Measurements from ENCODE around the gene METTL15.
"Not testable (repeated sequence)": the region's sequence is repeated elsewhere in the genome, so short reads cannot be mapped to it uniquely, and the experiment has no call there.

METTL15 gene

GRCh38 chr11:28107750-28108618 is at the start of gene METTL15, which contains the start of gene KIF18A:
METTL15 (plus strand) TSS chr11:28108388; CDS start chr11:28113335, 4,947 bp downstream.
KIF18A (minus strand) TSS chr11:28108156; CDS start chr11:28097947, 10,209 bp downstream.
- Histone ChIP-seq H3K4me1 (ENCODE audit: insufficient read depth, low read length) (peaks cover 7% of the 10 kb centered on the region; the same call in 1 of the 2 replicates), H3K9me3 (ENCODE audit: insufficient read depth, low read depth, low read length) (no peaks in the 10 kb centered on the region), H3K27ac (ENCODE audit: low read length) (peak within 1 kb of the TSS; percentile 59), H3K9ac (ENCODE audit: low read depth, low read length) (peak within 1 kb of the TSS; percentile 90), H3K4me3 (ENCODE audit: low read length) (peak within 1 kb of the TSS; percentile 85), H3K27me3 (ENCODE audit: insufficient read depth, low read length) (no peaks in the 10 kb centered on the region), H3K36me3 (ENCODE audit: insufficient read depth, low read depth, low read length) (no peaks in the 10 kb centered on the region)

- Histone ChIP-seq H3K4me1 (ENCODE audit: insufficient read depth, low read length) (no peaks in the 10 kb centered on the region), H3K9ac (ENCODE audit: low read depth, low read length) (no peak overlapping the region), H3K27ac (ENCODE audit: low read length) (no peak overlapping the region), H3K36me3 (ENCODE audit: insufficient read depth, low read depth, low read length) (peaks cover 49% of the 10 kb centered on the region), H3K9me3 (ENCODE audit: insufficient read depth, low read depth, low read length) (no peaks in the 10 kb centered on the region), H3K27me3 (ENCODE audit: insufficient read depth, low read length) (no peaks in the 10 kb centered on the region), H3K4me3 (ENCODE audit: low read length) (no peak overlapping the region)
Observed at GRCh38 chr11:28071305-28071704, 36.9 kb upstream of the METTL15 start.

GRCh38 chr11:28072321-28072720 is 35.9 kb upstream of the METTL15 start:
- no peaks in the 10 kb centered on the region for H3K4me1 ChIP-seq (ENCODE audit: insufficient read depth, low read length)
- no peaks in the 10 kb centered on the region for H3K27me3 ChIP-seq (ENCODE audit: insufficient read depth, low read length)
- no peaks in the 10 kb centered on the region for H3K9me3 ChIP-seq (ENCODE audit: insufficient read depth, low read depth, low read length)
- H3K27ac ChIP-seq (ENCODE audit: low read length) = no peak overlapping the region
- no peak overlapping the region for H3K9ac ChIP-seq (ENCODE audit: low read depth, low read length)
- H3K36me3 ChIP-seq (ENCODE audit: insufficient read depth, low read depth, low read length) = peaks cover 59% of the 10 kb centered on the region
- H3K4me3 ChIP-seq (ENCODE audit: low read length) = no peak overlapping the region

GRCh38 chr11:28077521-28077920 is 30.7 kb upstream of the METTL15 start:
- Histone ChIP-seq H3K4me3 (ENCODE audit: low read length) (no peak overlapping the region), H3K9ac (ENCODE audit: low read depth, low read length) (no peak overlapping the region), H3K36me3 (ENCODE audit: insufficient read depth, low read depth, low read length) (peaks cover 77% of the 10 kb centered on the region), H3K9me3 (ENCODE audit: insufficient read depth, low read depth, low read length) (no peaks in the 10 kb centered on the region), H3K27ac (ENCODE audit: low read length) (no peak overlapping the region), H3K27me3 (ENCODE audit: insufficient read depth, low read length) (no peaks in the 10 kb centered on the region), H3K4me1 (ENCODE audit: insufficient read depth, low read length) (no peaks in the 10 kb centered on the region)

GRCh38 chr11:28083118-28083517 is 25.1 kb upstream of the METTL15 start:
- Histone ChIP-seq H3K27me3 (ENCODE audit: insufficient read depth, low read length) (no peaks in the 10 kb centered on the region), H3K36me3 (ENCODE audit: insufficient read depth, low read depth, low read length) (peaks cover 76% of the 10 kb centered on the region), H3K9ac (ENCODE audit: low read depth, low read length) (no peak overlapping the region)

GRCh38 chr11:28086569-28086968 is 21.6 kb upstream of the METTL15 start:
- H3K36me3 ChIP-seq (ENCODE audit: insufficient read depth, low read depth, low read length) = peaks cover 71% of the 10 kb centered on the region
- no peak overlapping the region for H3K4me3 ChIP-seq (ENCODE audit: low read length)
- H3K9ac ChIP-seq (ENCODE audit: low read depth, low read length) = no peak overlapping the region
- no peak overlapping the region for H3K27ac ChIP-seq (ENCODE audit: low read length)
- no peaks in the 10 kb centered on the region for H3K9me3 ChIP-seq (ENCODE audit: insufficient read depth, low read depth, low read length)
- no peaks in the 10 kb centered on the region for H3K4me1 ChIP-seq (ENCODE audit: insufficient read depth, low read length)
- no peaks in the 10 kb centered on the region for H3K27me3 ChIP-seq (ENCODE audit: insufficient read depth, low read length)

More at GRCh38 chr11:28083118-28083517, 25.1 kb upstream of the METTL15 start:
- Histone ChIP-seq H3K27ac (ENCODE audit: low read length) (no peak overlapping the region), H3K4me1 (ENCODE audit: insufficient read depth, low read length) (no peaks in the 10 kb centered on the region), H3K9me3 (ENCODE audit: insufficient read depth, low read depth, low read length) (no peaks in the 10 kb centered on the region), H3K4me3 (ENCODE audit: low read length) (no peak overlapping the region)

GRCh38 chr11:28087192-28087591 is 21.0 kb upstream of the METTL15 start:
- not testable (repeated sequence) for H3K9me3 ChIP-seq (ENCODE audit: insufficient read depth, low read depth, low read length); H3K27ac ChIP-seq (ENCODE audit: low read length); H3K9ac ChIP-seq (ENCODE audit: low read depth, low read length); H3K4me3 ChIP-seq (ENCODE audit: low read length); H3K27me3 ChIP-seq (ENCODE audit: insufficient read depth, low read length); H3K4me1 ChIP-seq (ENCODE audit: insufficient read depth, low read length)
- peaks cover 67% of the 10 kb centered on the region for H3K36me3 ChIP-seq (ENCODE audit: insufficient read depth, low read depth, low read length)

- H3K9ac ChIP-seq (ENCODE audit: low read depth, low read length); H3K27ac ChIP-seq (ENCODE audit: low read length); H3K27me3 ChIP-seq (ENCODE audit: insufficient read depth, low read length); H3K4me1 ChIP-seq (ENCODE audit: insufficient read depth, low read length); H3K9me3 ChIP-seq (ENCODE audit: insufficient read depth, low read depth, low read length); H3K4me3 ChIP-seq (ENCODE audit: low read length): not testable (repeated sequence)
- peaks cover 62% of the 10 kb centered on the region for H3K36me3 ChIP-seq (ENCODE audit: insufficient read depth, low read depth, low read length)
Observed at GRCh38 chr11:28087693-28088092, 20.5 kb upstream of the METTL15 start.

- no peak overlapping the region for H3K27ac ChIP-seq (ENCODE audit: low read length)
- no peaks in the 10 kb centered on the region for H3K27me3 ChIP-seq (ENCODE audit: insufficient read depth, low read length)
- no peaks in the 10 kb centered on the region for H3K4me1 ChIP-seq (ENCODE audit: insufficient read depth, low read length)
- H3K9me3 ChIP-seq (ENCODE audit: insufficient read depth, low read depth, low read length) = no peaks in the 10 kb centered on the region
- H3K9ac ChIP-seq (ENCODE audit: low read depth, low read length) = no peak overlapping the region
- peaks cover 55% of the 10 kb centered on the region for H3K36me3 ChIP-seq (ENCODE audit: insufficient read depth, low read depth, low read length)
- H3K4me3 ChIP-seq (ENCODE audit: low read length) = no peak overlapping the region
Observed at GRCh38 chr11:28089378-28089777, 18.8 kb upstream of the METTL15 start.

- no peaks in the 10 kb centered on the region for H3K9me3 ChIP-seq (ENCODE audit: insufficient read depth, low read depth, low read length)
- H3K4me1 ChIP-seq (ENCODE audit: insufficient read depth, low read length) = no peaks in the 10 kb centered on the region
- H3K27ac ChIP-seq (ENCODE audit: low read length) = no peak overlapping the region
- H3K36me3 ChIP-seq (ENCODE audit: insufficient read depth, low read depth, low read length) = peaks cover 57% of the 10 kb centered on the region
- H3K4me3 ChIP-seq (ENCODE audit: low read length) = no peak overlapping the region
- no peaks in the 10 kb centered on the region for H3K27me3 ChIP-seq (ENCODE audit: insufficient read depth, low read length)
- no peak overlapping the region for H3K9ac ChIP-seq (ENCODE audit: low read depth, low read length)
Observed at GRCh38 chr11:28090052-28090749, 18.0 kb upstream of the METTL15 start.

- Histone ChIP-seq H3K27ac (ENCODE audit: low read length) (no peak overlapping the region), H3K9me3 (ENCODE audit: insufficient read depth, low read depth, low read length) (no peaks in the 10 kb centered on the region), H3K27me3 (ENCODE audit: insufficient read depth, low read length) (no peaks in the 10 kb centered on the region), H3K4me1 (ENCODE audit: insufficient read depth, low read length) (no peaks in the 10 kb centered on the region), H3K9ac (ENCODE audit: low read depth, low read length) (no peak overlapping the region), H3K36me3 (ENCODE audit: insufficient read depth, low read depth, low read length) (peaks cover 68% of the 10 kb centered on the region), H3K4me3 (ENCODE audit: low read length) (no peak overlapping the region)
Observed at GRCh38 chr11:28092786-28093185, 15.4 kb upstream of the METTL15 start.

- Histone ChIP-seq H3K4me3 (ENCODE audit: low read length) (no peak overlapping the region), H3K27me3 (ENCODE audit: insufficient read depth, low read length) (no peaks in the 10 kb centered on the region), H3K4me1 (ENCODE audit: insufficient read depth, low read length) (no peaks in the 10 kb centered on the region), H3K36me3 (ENCODE audit: insufficient read depth, low read depth, low read length) (peaks cover 37% of the 10 kb centered on the region; the same call in 1 of the 2 replicates), H3K9ac (ENCODE audit: low read depth, low read length) (no peak overlapping the region), H3K9me3 (ENCODE audit: insufficient read depth, low read depth, low read length) (no peaks in the 10 kb centered on the region), H3K27ac (ENCODE audit: low read length) (no peak overlapping the region)
Observed at GRCh38 chr11:28098257-28098656, 9.9 kb upstream of the METTL15 start.

Data from iPS-20b (cell line).